SK-N-SH treated with all-trans-retinoic acid at 6 μM for 48 hours (cell line): ENCODE data around the gene MMP19.

Experiments used
- ARNTL ChIP-seq: fragments of 450-650 bp; formaldehyde crosslinking; IDR thresholded peaks from 2 replicates; pipeline ENCODE4 v1.5.0; 2020; ENCODE audit warnings: low read depth, mild to moderate bottlenecking, moderate library complexity, borderline replicate concordance
- CSDC2 ChIP-seq: fragments of 250-450 bp; sonication (Bioruptor Pico); IDR thresholded peaks from 2 replicates; pipeline ENCODE4 v1.5.0; 2020; ENCODE audit warnings: mild to moderate bottlenecking, moderate library complexity
- ESRRG ChIP-seq: fragments of 250-450 bp; sonication (Bioruptor Pico); IDR thresholded peaks from 2 replicates; pipeline ENCODE4 v1.6.1; 2021; ENCODE audit warnings: mild to moderate bottlenecking
- ISL1 ChIP-seq: fragments of 250-450 bp; sonication (Bioruptor Pico); IDR thresholded peaks from 2 replicates; pipeline ENCODE4 v2.1.2; 2022; ENCODE audit warnings: mild to moderate bottlenecking, moderate library complexity
- RARB ChIP-seq: fragments of 250-450 bp; sonication (Bioruptor Pico); IDR thresholded peaks from 2 replicates; pipeline ENCODE4 v1.8.0; 2021; ENCODE audit warnings: mild to moderate bottlenecking, moderate library complexity
- ZFP30 ChIP-seq: fragments of 450-650 bp; formaldehyde crosslinking; IDR thresholded peaks from 2 replicates; pipeline ENCODE4 v1.5.0; 2022; ENCODE audit warnings: mild to moderate bottlenecking, moderate library complexity
- TF ChIP-seq, protein P1 (sequence below): fragments of 250-450 bp; sonication (Bioruptor Pico); IDR thresholded peaks from 2 replicates; pipeline ENCODE4 v1.5.1; 2020; ENCODE audit warnings: low read depth, mild to moderate bottlenecking, moderate library complexity
- TF ChIP-seq, protein P2 (sequence below): fragments of 250-450 bp; sonication (Bioruptor Pico); IDR thresholded peaks from 2 replicates; pipeline ENCODE4 v1.5.0; 2020; ENCODE audit warnings: mild to moderate bottlenecking, moderate library complexity

DNA sequence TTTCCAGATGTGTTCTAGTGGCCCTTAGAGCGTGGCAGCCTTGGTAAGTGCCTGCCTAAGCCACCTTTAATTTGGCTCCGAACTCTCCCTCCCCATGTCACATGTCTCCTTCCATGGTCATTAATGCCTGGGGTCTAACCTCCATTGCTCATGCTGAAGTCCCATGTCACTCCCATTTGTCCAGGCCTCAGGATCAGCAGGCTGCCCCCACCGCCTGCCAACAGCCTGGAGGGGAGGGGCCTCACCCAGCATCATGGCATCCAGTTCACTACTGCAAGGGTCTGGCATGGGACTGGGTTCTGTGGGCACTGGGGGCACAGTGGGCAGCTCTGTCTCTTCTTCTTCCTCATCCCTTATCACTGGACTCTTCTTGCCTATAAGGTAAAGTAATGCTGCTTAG, 4.4 kb downstream of the MMP19 start:
- TF ChIP-seq CSDC2 (CRISPR knock-in tag) (no peak), RARB (CRISPR knock-in tag) (no peak), ISL1 (CRISPR knock-in tag) (no peak), ZFP30 (no peak), ARNTL (CRISPR knock-in tag) (no peak), ESRRG (CRISPR knock-in tag) (no peak)
- TF ChIP-seq, protein P1, sequence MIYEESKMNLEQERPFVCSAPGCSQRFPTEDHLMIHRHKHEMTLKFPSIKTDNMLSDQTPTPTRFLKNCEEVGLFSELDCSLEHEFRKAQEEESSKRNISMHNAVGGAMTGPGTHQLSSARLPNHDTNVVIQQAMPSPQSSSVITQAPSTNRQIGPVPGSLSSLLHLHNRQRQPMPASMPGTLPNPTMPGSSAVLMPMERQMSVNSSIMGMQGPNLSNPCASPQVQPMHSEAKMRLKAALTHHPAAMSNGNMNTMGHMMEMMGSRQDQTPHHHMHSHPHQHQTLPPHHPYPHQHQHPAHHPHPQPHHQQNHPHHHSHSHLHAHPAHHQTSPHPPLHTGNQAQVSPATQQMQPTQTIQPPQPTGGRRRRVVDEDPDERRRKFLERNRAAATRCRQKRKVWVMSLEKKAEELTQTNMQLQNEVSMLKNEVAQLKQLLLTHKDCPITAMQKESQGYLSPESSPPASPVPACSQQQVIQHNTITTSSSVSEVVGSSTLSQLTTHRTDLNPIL, result no peak
- TF ChIP-seq, protein P2, sequence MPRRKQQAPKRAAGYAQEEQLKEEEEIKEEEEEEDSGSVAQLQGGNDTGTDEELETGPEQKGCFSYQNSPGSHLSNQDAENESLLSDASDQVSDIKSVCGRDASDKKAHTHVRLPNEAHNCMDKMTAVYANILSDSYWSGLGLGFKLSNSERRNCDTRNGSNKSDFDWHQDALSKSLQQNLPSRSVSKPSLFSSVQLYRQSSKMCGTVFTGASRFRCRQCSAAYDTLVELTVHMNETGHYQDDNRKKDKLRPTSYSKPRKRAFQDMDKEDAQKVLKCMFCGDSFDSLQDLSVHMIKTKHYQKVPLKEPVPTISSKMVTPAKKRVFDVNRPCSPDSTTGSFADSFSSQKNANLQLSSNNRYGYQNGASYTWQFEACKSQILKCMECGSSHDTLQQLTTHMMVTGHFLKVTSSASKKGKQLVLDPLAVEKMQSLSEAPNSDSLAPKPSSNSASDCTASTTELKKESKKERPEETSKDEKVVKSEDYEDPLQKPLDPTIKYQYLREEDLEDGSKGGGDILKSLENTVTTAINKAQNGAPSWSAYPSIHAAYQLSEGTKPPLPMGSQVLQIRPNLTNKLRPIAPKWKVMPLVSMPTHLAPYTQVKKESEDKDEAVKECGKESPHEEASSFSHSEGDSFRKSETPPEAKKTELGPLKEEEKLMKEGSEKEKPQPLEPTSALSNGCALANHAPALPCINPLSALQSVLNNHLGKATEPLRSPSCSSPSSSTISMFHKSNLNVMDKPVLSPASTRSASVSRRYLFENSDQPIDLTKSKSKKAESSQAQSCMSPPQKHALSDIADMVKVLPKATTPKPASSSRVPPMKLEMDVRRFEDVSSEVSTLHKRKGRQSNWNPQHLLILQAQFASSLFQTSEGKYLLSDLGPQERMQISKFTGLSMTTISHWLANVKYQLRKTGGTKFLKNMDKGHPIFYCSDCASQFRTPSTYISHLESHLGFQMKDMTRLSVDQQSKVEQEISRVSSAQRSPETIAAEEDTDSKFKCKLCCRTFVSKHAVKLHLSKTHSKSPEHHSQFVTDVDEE (CRISPR knock-in tag), result no peak
